Pons (tissue), 1 donor: Measurements from ENCODE around the gene TMEM200C.
"Not testable (repeated sequence)": the region's sequence is repeated elsewhere in the genome, so short reads cannot be mapped to it uniquely, and the experiment has no call there.

Source experiments
- DNase-seq: peaks from one replicate; pipeline ENCODE4 v3.0.0-alpha.2; 2016; ENCODE audit warnings: low spot score

TMEM200C gene

GRCh38 chr18:5891854-5892215 lies 3.5 kb downstream of the TMEM200C start:
- no peak for DNase-seq

- no peak for DNase-seq
These were observed 4.0 kb downstream of the TMEM200C start for GRCh38 chr18:5891184-5891853.

- no peak for DNase-seq
These were observed 4.8 kb downstream of the TMEM200C start for GRCh38 chr18:5890331-5891183.

GRCh38 chr18:5885361-5885760 lies 10.0 kb downstream of the TMEM200C start:
- no peak for DNase-seq

GRCh38 chr18:5884375-5884774 lies 10.9 kb downstream of the TMEM200C start:
- no peak for DNase-seq

- peak; percentile 60 for DNase-seq
These were observed 15.8 kb downstream of the TMEM200C start for GRCh38 chr18:5879479-5879882.

- DNase-seq: no peak
These were observed 18.4 kb downstream of the TMEM200C start for GRCh38 chr18:5876891-5877290.

- DNase-seq: no peak
These were observed 21.0 kb downstream of the TMEM200C start for GRCh38 chr18:5874336-5874735.

- DNase-seq: no peak
These were observed 22.4 kb downstream of the TMEM200C start for GRCh38 chr18:5872886-5873285.

GRCh38 chr18:5871426-5871825 lies 23.9 kb downstream of the TMEM200C start:
- DNase-seq: no peak

- peak; percentile 87 for DNase-seq
These were observed 27.0 kb downstream of the TMEM200C start for GRCh38 chr18:5868218-5868854.

GRCh38 chr18:5865521-5865920 lies 29.8 kb downstream of the TMEM200C start:
- DNase-seq: no peak

GRCh38 chr18:5862127-5862526 lies 33.2 kb downstream of the TMEM200C start:
- DNase-seq: not testable (repeated sequence)

GRCh38 chr18:5857180-5857579 lies 38.1 kb downstream of the TMEM200C start:
- no peak for DNase-seq

GRCh38 chr18:5853253-5853652 lies 42.1 kb downstream of the TMEM200C start:
- no peak for DNase-seq

- no peak for DNase-seq
These were observed 43.3 kb downstream of the TMEM200C start for GRCh38 chr18:5851998-5852397.

GRCh38 chr18:5842653-5843052 lies 52.7 kb downstream of the TMEM200C start:
- no peak for DNase-seq

- DNase-seq: no peak
These were observed 53.8 kb downstream of the TMEM200C start for GRCh38 chr18:5841518-5841917.

- DNase-seq: no peak
These were observed 54.8 kb downstream of the TMEM200C start for GRCh38 chr18:5840547-5840946.

GRCh38 chr18:5840025-5840424 lies 55.3 kb downstream of the TMEM200C start:
- no peak for DNase-seq

GRCh38 chr18:5839102-5839501 lies 56.2 kb downstream of the TMEM200C start:
- no peak for DNase-seq
